IPS-18c (cell line): ENCODE data around the gene IFIT5.

ENCODE experiments used
- H3K4me3 ChIP-seq: 2 replicates; pipeline ENCODE4 v1.7.0; 2013; ENCODE audit warnings: low read depth, mild to moderate bottlenecking, low read length, moderate library complexity; ENCODE audit not compliant: insufficient read depth
- H3K9me3 ChIP-seq: one replicate; pipeline ENCODE4 v1.6.1; 2013; ENCODE audit warnings: mild to moderate bottlenecking, low read length, moderate library complexity; ENCODE audit not compliant: control insufficient read depth, insufficient read depth

Gene IFIT5

DNA sequence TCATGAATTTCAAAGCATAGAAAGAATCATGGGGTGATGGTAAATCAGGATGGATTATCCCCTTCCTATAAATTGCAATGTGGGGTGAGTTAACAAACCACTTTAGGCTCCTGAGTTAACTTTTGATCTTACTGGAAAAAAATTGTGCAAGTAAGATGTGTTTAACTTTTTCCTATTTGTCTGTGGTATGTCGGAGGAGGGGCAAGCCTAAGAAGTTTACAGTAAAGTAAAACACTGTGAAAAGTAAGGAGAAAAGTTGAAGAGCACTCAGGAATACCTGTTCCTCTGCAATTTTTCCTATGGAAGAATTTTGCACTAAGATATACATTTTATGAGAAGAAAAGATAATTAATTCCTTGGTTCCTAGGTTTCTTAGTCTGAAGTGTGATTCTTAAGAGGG is 44.4 kb downstream of the IFIT5 start:
- no peak overlapping the region for H3K4me3 ChIP-seq
- no peaks in the 10 kb centered on the region for H3K9me3 ChIP-seq

DNA sequence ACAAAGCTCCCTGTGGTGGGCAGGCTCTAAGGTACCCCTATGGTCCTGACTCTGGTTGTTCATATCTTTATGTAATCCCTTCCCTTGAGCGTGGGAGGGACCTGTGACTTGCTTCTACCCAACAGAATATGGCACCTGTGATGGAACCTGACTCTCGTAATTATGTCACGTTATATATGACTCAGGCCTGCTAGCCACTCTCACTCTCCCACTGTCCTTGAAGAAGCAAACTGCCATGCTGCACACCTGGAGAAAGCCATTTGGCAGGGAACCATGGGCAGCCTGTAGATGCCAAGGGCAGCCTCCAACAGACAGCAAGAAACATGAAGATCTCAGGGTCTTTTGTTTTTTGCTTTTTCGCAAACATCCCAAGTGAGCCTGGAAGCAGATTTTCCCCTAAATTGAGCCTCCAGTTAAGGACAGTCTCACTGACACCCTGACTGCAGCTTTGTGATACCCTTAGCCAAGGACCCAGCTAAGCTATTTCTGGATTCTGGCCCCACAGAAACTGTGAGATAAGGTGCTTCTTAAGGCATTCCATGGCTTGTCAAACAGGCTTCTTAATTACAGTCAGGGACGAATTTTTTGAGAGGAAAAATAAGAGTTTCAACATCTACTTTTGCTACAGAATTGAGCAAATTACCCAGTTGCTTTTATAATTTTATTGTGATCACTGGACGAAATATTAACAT is 49.6 kb downstream of the IFIT5 start:
- H3K4me3 ChIP-seq, result no peak overlapping the region
- H3K9me3 ChIP-seq, result no peaks in the 10 kb centered on the region

DNA sequence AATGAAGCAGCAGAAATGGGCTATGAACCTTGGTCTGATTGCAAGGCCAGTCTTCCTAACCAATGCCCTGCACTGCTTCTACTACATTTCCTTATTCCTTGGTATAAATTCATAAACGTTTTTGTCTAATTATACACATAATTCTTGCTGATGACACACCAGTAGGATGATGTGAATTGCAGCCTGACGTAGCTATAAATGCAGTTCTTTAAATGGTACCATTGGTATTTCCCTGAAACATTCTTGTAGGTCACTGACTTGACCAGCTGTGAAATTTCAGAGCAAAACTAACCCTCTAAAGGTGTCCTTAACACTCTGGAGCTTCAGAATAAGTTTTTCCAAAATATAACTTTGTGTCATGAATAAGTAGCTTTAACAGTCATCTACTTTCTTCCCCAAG is 50.8 kb downstream of the IFIT5 start:
- H3K9me3 ChIP-seq, result no peaks in the 10 kb centered on the region
- H3K4me3 ChIP-seq, result no peak overlapping the region

DNA sequence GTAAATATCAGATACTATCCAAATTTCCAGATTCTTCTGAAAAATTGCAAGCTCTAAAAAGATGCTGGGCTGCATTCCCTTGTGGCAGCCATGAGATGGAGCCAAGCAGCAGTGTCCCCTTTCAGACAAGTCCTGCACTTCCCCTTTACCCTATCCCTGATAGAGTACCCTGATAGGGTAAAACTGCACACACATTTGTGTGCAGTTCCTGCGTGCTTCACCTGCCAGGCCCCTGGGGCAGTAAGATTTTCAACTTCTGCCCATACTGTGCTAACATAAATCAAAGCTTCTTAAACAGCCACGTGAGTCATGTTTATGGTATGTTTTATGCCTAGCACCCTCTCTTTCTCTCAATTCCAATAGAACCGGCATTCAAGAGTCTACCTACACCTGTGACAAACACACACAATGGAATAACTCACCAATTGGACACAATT is 52.2 kb downstream of the IFIT5 start:
- H3K4me3 ChIP-seq, result no peak overlapping the region
- H3K9me3 ChIP-seq, result no peaks in the 10 kb centered on the region

DNA sequence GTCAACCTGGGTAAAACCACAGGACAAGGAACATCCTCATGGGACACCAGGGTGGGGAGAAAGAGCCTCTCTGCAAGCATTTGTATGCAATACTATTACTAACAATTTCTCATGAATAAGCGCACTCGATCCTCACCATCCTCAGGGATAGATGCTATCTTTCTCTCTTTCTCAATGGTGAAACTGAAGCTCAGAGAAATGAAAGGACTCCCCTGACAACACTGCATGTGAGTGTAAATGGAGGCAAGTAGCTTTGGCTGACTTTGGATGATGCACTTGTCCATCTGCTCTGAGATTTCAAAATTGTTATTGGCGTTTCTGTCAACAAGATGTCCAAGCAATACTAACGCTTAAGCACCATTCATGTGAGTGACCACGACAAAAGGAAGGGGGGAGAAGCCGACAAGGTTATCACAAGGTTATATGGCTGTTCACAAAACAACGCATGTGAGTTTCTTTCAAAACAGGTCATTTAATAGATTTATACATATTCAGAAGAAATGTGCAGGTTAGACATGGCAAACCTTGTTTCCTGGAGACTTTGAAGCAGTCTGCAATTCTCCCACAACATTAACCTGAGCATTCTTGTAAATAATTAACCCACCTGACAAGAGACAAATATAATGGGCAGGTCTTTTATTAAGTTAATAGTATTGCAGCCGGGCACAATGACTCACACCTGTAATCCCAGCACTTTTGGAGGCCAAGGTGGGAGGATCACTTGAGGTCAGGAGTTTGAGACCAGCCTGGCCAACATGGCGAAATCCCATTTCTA is 54.0 kb downstream of the IFIT5 start:
- Histone ChIP-seq H3K9me3 (no peaks in the 10 kb centered on the region), H3K4me3 (no peak overlapping the region)

DNA sequence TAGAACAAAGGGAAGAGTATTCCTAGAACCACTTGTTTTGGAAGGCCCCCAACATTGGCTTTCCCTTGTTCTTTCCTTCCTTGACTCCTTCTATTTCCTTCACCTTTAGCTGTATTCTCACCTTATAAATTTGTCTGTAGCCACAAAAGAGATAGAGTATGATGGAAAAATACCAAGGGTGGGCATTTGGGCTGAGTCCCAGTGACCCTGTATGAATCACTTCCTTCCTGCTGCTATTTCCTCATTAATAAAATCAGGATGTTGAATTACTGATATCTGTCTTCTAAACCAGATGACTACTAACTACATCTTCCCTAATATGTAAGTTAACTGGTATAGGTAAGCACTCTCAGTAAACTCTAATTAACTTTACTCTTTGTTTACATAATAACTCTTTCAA is 55.1 kb downstream of the IFIT5 start:
- Histone ChIP-seq H3K4me3 (no peak overlapping the region), H3K9me3 (no peaks in the 10 kb centered on the region)
